Measurements from ENCODE around the gene HLA-DMA. TPM values are rescaled to one million over a fixed set of nuclear protein-coding genes. Genes with fewer than 3 reads are reported as not detected.

Gene HLA-DMA
- total and polyA plus RNA-seq, 2 of the 4 experiments (the other 2 are of a cell fraction) = 2.3 to 8.3 TPM

- no peak overlapping the region for H2AK9ac ChIP-seq (replicated peaks; ENCODE audit: low read depth, low read length, poor library complexity)
- no peak overlapping the region for H3K56ac ChIP-seq (ENCODE audit: extremely low read depth, insufficient read depth, low read length)
- peaks cover 2% of the 10 kb centered on the region; the same call in 1 of the 2 replicates for H3K4me1 ChIP-seq (ENCODE audit: control insufficient read depth, insufficient read depth, low read length)
- no CpG with 5 or more reads among the region's 1 CpG for WGBS, 2 experiments (ENCODE audit: extremely low coverage in 2 of 2, insufficient read length in 1 of 2)
- no peaks in the 10 kb centered on the region for H3K36me3 ChIP-seq (ENCODE audit: control insufficient read depth, insufficient read depth, low read length)
- H3K27ac ChIP-seq (ENCODE audit: insufficient read depth, low read length) = no peak overlapping the region
- no peak overlapping the region for H3K18ac ChIP-seq (ENCODE audit: low read depth, low read length)
- no peaks in the 10 kb centered on the region for H4K20me1 ChIP-seq (ENCODE audit: insufficient read depth, low read length)
- DNase-seq (no peak), ATAC-seq (ENCODE audit: low read depth) (no peak)
- H4K5ac ChIP-seq (ENCODE audit: low read depth, low read length) = no peak overlapping the region
- no peak overlapping the region for H2BK20ac ChIP-seq (ENCODE audit: low read depth, low read length)
- H2BK120ac ChIP-seq (ENCODE audit: low read depth, low read length) = no peak overlapping the region
- no peaks in the 10 kb centered on the region; the same call in 1 of the 2 replicates for H3K9me1 ChIP-seq (ENCODE audit: insufficient read depth, low read length)
- in situ Hi-C loops (cut with MboI; ENCODE audit: low sequenced_read_pairs) = loop anchor here (25.0 kb wide), 1 partner anchor 777 kb away; the partner anchor contains the start of genes AGER, AGPAT1, GPSM3 and PBX2
- H4K91ac ChIP-seq (ENCODE audit: insufficient read depth, low read depth, low read length) = no peak overlapping the region
- no peak overlapping the region for H3K4me2 ChIP-seq (ENCODE audit: low read depth, low read length)
- ChIA-PET POLR2A (ENCODE audit: unreplicated experiment) (interaction anchor here (1.7 kb wide), 1 partner anchor 8 kb away, joined by 11 read pairs; no protein-coding TSS in a partner anchor), CTCF (interaction anchor here (1.2 to 1.8 kb wide), 2 partner anchors 10 to 20 kb away, joined by 6 to 10 read pairs; partner anchors contain the start of gene HLA-DMA)
- no peak overlapping the region for H3K23ac ChIP-seq (ENCODE audit: low read depth, low read length)
- no peaks in the 10 kb centered on the region for H3K9me3 ChIP-seq (ENCODE audit: control insufficient read depth, insufficient read depth, low read length)
- H3K27me3 ChIP-seq (ENCODE audit: control insufficient read depth, insufficient read depth, low read length) = no peaks in the 10 kb centered on the region
- no peak overlapping the region for H2AFZ ChIP-seq (replicated peaks; ENCODE audit: low read length, poor library complexity)
- no peak overlapping the region for H2BK15ac ChIP-seq (ENCODE audit: low read depth, low read length)
- H2AK5ac ChIP-seq (ENCODE audit: low read depth, low read length) = no peak overlapping the region
- H3K4me3 ChIP-seq (ENCODE audit: insufficient read depth, low read depth, low read length) = no peak overlapping the region
- no peak overlapping the region for H3K14ac ChIP-seq (replicated peaks; ENCODE audit: low read depth, low read length)
- BruUV-seq (replicated peaks) = no TSS peak
- intact Hi-C loops (cut with micrococcal nuclease) = no loop called here
- dilution Hi-C loops (cut with HindIII; ENCODE audit: low sequenced_read_pairs, unreplicated experiment) = no loop called here
- no peak overlapping the region for H4K8ac ChIP-seq (ENCODE audit: low read depth in 2 of 2, low read length in 2 of 2)
- H2BK5ac ChIP-seq (ENCODE audit: low read depth, low read length, poor library complexity, severe bottlenecking) = no peak overlapping the region
- no peak overlapping the region for H3K4ac ChIP-seq (ENCODE audit: low read depth, low read length)
- H3K9ac ChIP-seq (ENCODE audit: low read depth, low read length) = no peak overlapping the region
- TF ChIP-seq CHD1 (IDR thresholded peaks at IDR 0.05; ENCODE audit: low read depth, low read length) = no peak
- no peak for TF ChIP-seq CEBPB (IDR thresholded peaks at IDR 0.05; ENCODE audit: low read depth, low read length)
- TF ChIP-seq BHLHE40 (IDR thresholded peaks at IDR 0.05; ENCODE audit: low read depth, low read length) = no peak
- TF ChIP-seq MXI1 (IDR thresholded peaks at IDR 0.05; ENCODE audit: borderline replicate concordance, low read depth, low read length) = no peak
- no peak for TF ChIP-seq RAD21 (IDR thresholded peaks at IDR 0.05; ENCODE audit: low read length)
- no peak for TF ChIP-seq MAZ (IDR thresholded peaks at IDR 0.05; ENCODE audit: borderline replicate concordance, low read depth, low read length)
- no peak for TF ChIP-seq USF2 (IDR thresholded peaks at IDR 0.05; ENCODE audit: low read depth, low read length)
- TF ChIP-seq NFE2L2 (IDR thresholded peaks at IDR 0.05; ENCODE audit: low read depth, low read length) = no peak
- no peak for TF ChIP-seq SMC3 (IDR thresholded peaks at IDR 0.05; ENCODE audit: low read depth, low read length)
- no peak for TF ChIP-seq ELK1 (IDR thresholded peaks at IDR 0.05; ENCODE audit: borderline replicate concordance, low read depth, low read length)
- TF ChIP-seq RFX5 (IDR thresholded peaks at IDR 0.05; ENCODE audit: low read depth, low read length) = no peak
- no peak for TF ChIP-seq MAFK (IDR thresholded peaks at IDR 0.05; ENCODE audit: low read depth, low read length)
- TF ChIP-seq POLR2A (IDR thresholded peaks at IDR 0.05; ENCODE audit: low read depth, low read length) = no peak
- TF ChIP-seq FOS (IDR thresholded peaks at IDR 0.05; ENCODE audit: low read depth, low read length) = no peak
- TF ChIP-seq, protein P1, sequence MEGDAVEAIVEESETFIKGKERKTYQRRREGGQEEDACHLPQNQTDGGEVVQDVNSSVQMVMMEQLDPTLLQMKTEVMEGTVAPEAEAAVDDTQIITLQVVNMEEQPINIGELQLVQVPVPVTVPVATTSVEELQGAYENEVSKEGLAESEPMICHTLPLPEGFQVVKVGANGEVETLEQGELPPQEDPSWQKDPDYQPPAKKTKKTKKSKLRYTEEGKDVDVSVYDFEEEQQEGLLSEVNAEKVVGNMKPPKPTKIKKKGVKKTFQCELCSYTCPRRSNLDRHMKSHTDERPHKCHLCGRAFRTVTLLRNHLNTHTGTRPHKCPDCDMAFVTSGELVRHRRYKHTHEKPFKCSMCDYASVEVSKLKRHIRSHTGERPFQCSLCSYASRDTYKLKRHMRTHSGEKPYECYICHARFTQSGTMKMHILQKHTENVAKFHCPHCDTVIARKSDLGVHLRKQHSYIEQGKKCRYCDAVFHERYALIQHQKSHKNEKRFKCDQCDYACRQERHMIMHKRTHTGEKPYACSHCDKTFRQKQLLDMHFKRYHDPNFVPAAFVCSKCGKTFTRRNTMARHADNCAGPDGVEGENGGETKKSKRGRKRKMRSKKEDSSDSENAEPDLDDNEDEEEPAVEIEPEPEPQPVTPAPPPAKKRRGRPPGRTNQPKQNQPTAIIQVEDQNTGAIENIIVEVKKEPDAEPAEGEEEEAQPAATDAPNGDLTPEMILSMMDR (conservative IDR thresholded peaks at IDR 0.05; ENCODE audit: low read depth, low read length) = no peak
- no peak for TF ChIP-seq RCOR1 (IDR thresholded peaks at IDR 0.05; ENCODE audit: insufficient replicate concordance, low read length)
- H3K79me1 ChIP-seq (ENCODE audit: low read depth in 1 of 2, low read length in 2 of 2) = peaks cover 13 to 41% of the 10 kb centered on the region in 2 experiments
Observed at GRCh38 chr6:32963866-32964265, 11.0 kb upstream of the HLA-DMA start.
